H1 (cell line): ENCODE measurements around the gene F11R. TPM values are rescaled to one million over a fixed set of nuclear protein-coding genes. Genes with fewer than 3 reads are reported as not detected.

ENCODE experiments used
- CTCF ChIA-PET: fragments of 300-600 bp; sonication (Branson Sonifier 250); formaldehyde crosslinking; loops from one replicate; lab custom pipeline; 2021; ENCODE audit not compliant: partially characterized antibody; lab: Charles Lee
- POLR2A ChIA-PET: fragments of 300-600 bp; sonication (Branson Sonifier 250); formaldehyde crosslinking; loops from one replicate; lab custom pipeline; 2021; ENCODE audit warnings: inconsistent platforms; ENCODE audit not compliant: partially characterized antibody; lab: Charles Lee
- DNase-seq, 2 experiments: peaks; one replicate each; pipeline versions ENCODE4 v3.0.0 to v3.0.0-alpha.2; 2010 to 2022; ENCODE audit warnings: low spot score in 2 of 2, low read depth in 1 of 2, mixed read lengths in 1 of 2
- FAIRE-seq: peaks from 2 replicates; lab custom pipeline; 2011; peaks lifted over from hg19 to GRCh38; lab: Jason Lieb, UNC
- H2AFZ ChIP-seq: 2 replicates; pipeline ENCODE4 v1.8.1; 2012; ENCODE audit warnings: low read length, inconsistent platforms
- H2AK5ac ChIP-seq: 2 replicates; pipeline ENCODE4 v1.6.1; 2013; ENCODE audit warnings: low read depth, low read length
- H2BK120ac ChIP-seq: replicated peaks from 2 replicates; pipeline ENCODE3; 2013; ENCODE audit warnings: low read depth, low read length, inconsistent platforms
- H2BK12ac ChIP-seq: 2 replicates; pipeline ENCODE4 v1.6.1; 2013; ENCODE audit warnings: low read depth, low read length
- H2BK15ac ChIP-seq: 2 replicates; pipeline ENCODE4 v1.6.1; 2013; ENCODE audit warnings: low read length
- H2BK20ac ChIP-seq: 2 replicates; pipeline ENCODE4 v1.6.1; 2013; ENCODE audit warnings: low read length
- H2BK5ac ChIP-seq: 2 replicates; pipeline ENCODE4 v1.6.1; 2013; ENCODE audit warnings: low read depth, low read length
- H3K14ac ChIP-seq: 2 replicates; pipeline ENCODE4 v1.6.1; 2013; ENCODE audit warnings: inconsistent platforms; ENCODE audit not compliant: insufficient read length
- H3K18ac ChIP-seq: 2 replicates; pipeline ENCODE4 v1.6.1; 2013; ENCODE audit warnings: low read length; ENCODE audit errors: extremely low read depth
- H3K23ac ChIP-seq: 2 replicates; pipeline ENCODE4 v1.6.1; 2013; ENCODE audit warnings: inconsistent platforms; ENCODE audit not compliant: insufficient read length
- H3K23me2 ChIP-seq: 2 replicates; pipeline ENCODE4 v1.6.1; 2013; ENCODE audit warnings: low read depth, low read length
- H3K27ac ChIP-seq: 2 replicates; pipeline ENCODE4 v1.6.1; 2011; ENCODE audit warnings: low read depth, low read length, inconsistent platforms
- H3K27me3 ChIP-seq, 4 experiments: replicated peaks in 1 of 4; 1 replicate in 1 of 4; 2 replicates in 3 of 4; pipeline versions ENCODE4 v1.6.1 to v1.8.1; 2011 to 2013; ENCODE audit warnings: low read length in 3 of 4, mild to moderate bottlenecking in 3 of 4, inconsistent platforms in 2 of 4, mixed read lengths in 2 of 4, moderate library complexity in 1 of 4; ENCODE audit not compliant: control insufficient read depth in 3 of 4, insufficient read depth in 3 of 4; ENCODE audit errors: extremely low read depth in 1 of 4
- H3K36me3 ChIP-seq, 4 experiments: 2 replicates each; pipeline versions ENCODE4 v1.6.1 to v1.8.1; 2011 to 2013; ENCODE audit warnings: mild to moderate bottlenecking in 4 of 4, low read length in 3 of 4, moderate library complexity in 2 of 4, control low read depth in 1 of 4, inconsistent platforms in 1 of 4; ENCODE audit not compliant: insufficient read depth in 4 of 4, control insufficient read depth in 2 of 4
- H3K4ac ChIP-seq: replicated peaks from 2 replicates; pipeline ENCODE3; 2013; ENCODE audit warnings: low read length, low read depth, mixed read lengths, inconsistent platforms; ENCODE audit not compliant: insufficient read length
- H3K4me1 ChIP-seq, 4 experiments: replicated peaks in 1 of 4; 1 replicate in 1 of 4; 2 replicates in 3 of 4; pipeline versions ENCODE4 v1.6.1 to v1.8.1; 2011 to 2013; ENCODE audit warnings: low read length in 3 of 4, inconsistent platforms in 2 of 4, mixed read lengths in 1 of 4; ENCODE audit not compliant: insufficient read depth in 4 of 4, control insufficient read depth in 3 of 4
- H3K4me2 ChIP-seq, 2 experiments: 2 replicates each; pipeline versions ENCODE4 v1.6.1 to v1.8.1; 2011 to 2013; ENCODE audit warnings: low read depth in 2 of 2, low read length in 2 of 2, control low read depth in 1 of 2, inconsistent platforms in 1 of 2, mild to moderate bottlenecking in 1 of 2; ENCODE audit not compliant: insufficient read depth in 1 of 2
- H3K4me3 ChIP-seq, 4 experiments: fragments of 200-600, 300-600 bp in 1 of 4; sonication (generic), shearing (Covaris generic), sonication (Bioruptor Twin) in 1 of 4; 2 replicates each; pipeline versions ENCODE4 v1.5.1 to v1.8.1; 2011 to 2016; ENCODE audit warnings: low read length in 4 of 4, low read depth in 3 of 4, control low read depth in 2 of 4, inconsistent platforms in 2 of 4, mild to moderate bottlenecking in 2 of 4, mixed read lengths in 1 of 4, moderate library complexity in 1 of 4; ENCODE audit not compliant: insufficient read depth in 2 of 4; ENCODE audit errors: extremely low read depth in 1 of 4
- H3K56ac ChIP-seq: replicated peaks from 2 replicates; pipeline ENCODE3; 2013; ENCODE audit warnings: low read depth, mild to moderate bottlenecking, mixed read lengths, low read length, inconsistent platforms; ENCODE audit not compliant: insufficient read length
- H3K79me1 ChIP-seq: 2 replicates; pipeline ENCODE4 v1.6.1; 2013; ENCODE audit warnings: low read depth, low read length, control low read depth
- H3K79me2 ChIP-seq, 2 experiments: 2 replicates each; pipeline versions ENCODE4 v1.6.1 to v1.8.1; 2012 to 2013; ENCODE audit warnings: low read length in 2 of 2, mild to moderate bottlenecking in 2 of 2, inconsistent platforms in 1 of 2; ENCODE audit not compliant: insufficient read depth in 2 of 2, control insufficient read depth in 1 of 2
- H3K9ac ChIP-seq, 4 experiments: replicated peaks in 1 of 4; 1 replicate in 1 of 4; 2 replicates in 3 of 4; pipeline versions ENCODE4 v1.6.1 to v1.8.1; 2011 to 2013; ENCODE audit warnings: low read depth in 3 of 4, low read length in 3 of 4, control low read depth in 2 of 4, mild to moderate bottlenecking in 2 of 4, moderate library complexity in 2 of 4, inconsistent platforms in 1 of 4; ENCODE audit errors: extremely low read depth in 1 of 4
- H3K9me3 ChIP-seq, 2 experiments: 2 replicates each; pipeline versions ENCODE4 v1.6.1 to v1.8.1; 2012 to 2013; ENCODE audit warnings: mild to moderate bottlenecking in 2 of 2, moderate library complexity in 2 of 2, control low read depth in 1 of 2, inconsistent platforms in 1 of 2, low read depth in 1 of 2, low read length in 1 of 2, mixed read lengths in 1 of 2; ENCODE audit not compliant: insufficient read depth in 2 of 2
- H4K20me1 ChIP-seq, 2 experiments: replicated peaks in 1 of 2; 2 replicates each; pipeline versions ENCODE3 to v1.8.1; 2011 to 2013; ENCODE audit warnings: inconsistent platforms in 2 of 2, low read length in 2 of 2, mild to moderate bottlenecking in 1 of 2; ENCODE audit not compliant: insufficient read depth in 2 of 2, control insufficient read depth in 1 of 2
- H4K5ac ChIP-seq: 2 replicates; pipeline ENCODE4 v1.6.1; 2013; ENCODE audit warnings: low read length, low read depth, mixed read lengths, inconsistent platforms; ENCODE audit not compliant: insufficient read length
- H4K8ac ChIP-seq: 2 replicates; pipeline ENCODE4 v1.8.0; 2013; ENCODE audit warnings: mild to moderate bottlenecking, moderate library complexity, low read length, inconsistent platforms; ENCODE audit not compliant: insufficient read depth; ENCODE audit errors: extremely low read depth
- H4K91ac ChIP-seq: replicated peaks from 2 replicates; pipeline ENCODE3; 2013; ENCODE audit warnings: low read length, mixed read lengths, inconsistent platforms; ENCODE audit not compliant: insufficient read length
- BCL11A ChIP-seq, 2 experiments: IDR thresholded peaks; one replicate each; pipeline ENCODE4 v1.6.1; 2011; ENCODE audit warnings: low read depth in 2 of 2, low read length in 2 of 2, mild to moderate bottlenecking in 2 of 2
- BRCA1 ChIP-seq: IDR thresholded peaks from 2 replicates; pipeline ENCODE4 v1.6.1; 2012; ENCODE audit warnings: low read depth, low read length, improper control_type of control experiment
- CBX5 ChIP-seq: fragments of 300-800, 300-1000 bp; sonication (generic); IDR thresholded peaks from 2 replicates; pipeline ENCODE4 v1.7.1; 2016; ENCODE audit warnings: antibody characterized with exemption, low read length, low read depth
- CBX8 ChIP-seq: fragments of 300-800, 300-1000 bp; sonication (generic); IDR thresholded peaks from 2 replicates; pipeline ENCODE4 v1.7.1; 2016; ENCODE audit warnings: low read depth, low read length, borderline replicate concordance
- CHD1 ChIP-seq: IDR thresholded peaks from 2 replicates; pipeline ENCODE4 v1.6.1; 2012; ENCODE audit warnings: low read depth, low read length, improper control_type of control experiment
- KDM4A ChIP-seq: IDR thresholded peaks from one replicate; pipeline ENCODE4 v1.7.1; 2012; ENCODE audit warnings: low read depth, mild to moderate bottlenecking, moderate library complexity, low read length, inconsistent platforms; ENCODE audit not compliant: severe bottlenecking
- PHF8 ChIP-seq: fragments of 200-600 bp; sonication (generic); conservative IDR thresholded peaks from 2 replicates; pipeline ENCODE4 v1.7.1; 2012; ENCODE audit warnings: low read depth, mild to moderate bottlenecking, inconsistent platforms, low read length, moderate library complexity
- RFX5 ChIP-seq: IDR thresholded peaks from 2 replicates; pipeline ENCODE4 v1.6.1; 2011; ENCODE audit warnings: low read depth, low read length, improper control_type of control experiment, borderline replicate concordance
- RXRA ChIP-seq: IDR thresholded peaks from 2 replicates; pipeline ENCODE4 v1.6.1; 2011; ENCODE audit warnings: low read depth, mild to moderate bottlenecking, low read length, moderate library complexity; ENCODE audit not compliant: insufficient read depth
- SIX5 ChIP-seq: IDR thresholded peaks from 2 replicates; pipeline ENCODE4 v1.6.1; 2011; ENCODE audit warnings: mild to moderate bottlenecking, low read depth, low read length
- USF2 ChIP-seq: IDR thresholded peaks from 2 replicates; pipeline ENCODE4 v1.6.1; 2011; ENCODE audit warnings: low read length, improper control_type of control experiment
- YY1 ChIP-seq: IDR thresholded peaks from 2 replicates; pipeline ENCODE4 v1.6.1; 2011; ENCODE audit warnings: low read depth, mild to moderate bottlenecking, low read length
- ZNF274 ChIP-seq: IDR thresholded peaks from 2 replicates; pipeline ENCODE4 v1.7.0; 2012; ENCODE audit warnings: low read length, borderline replicate concordance; ENCODE audit errors: extremely low read depth
- WGBS, 2 experiments: shearing (Covaris generic) in 1 of 2; methylation state at CpG; one replicate each; pipeline versions ENCODE4 v1.1.6 to v1.1.7; 2013 to 2015; ENCODE audit warnings: low lambda C conversion rate in 2 of 2, mixed read lengths in 2 of 2, inconsistent platforms in 1 of 2, low coverage in 1 of 2, missing lambda C conversion rate in 1 of 2; ENCODE audit not compliant: insufficient replicate concordance in 2 of 2, insufficient coverage in 1 of 2, insufficient read length in 1 of 2; ENCODE audit errors: extremely low coverage in 1 of 2, missing lambda C conversion rate in 1 of 2; 5-methylcytosine and 5-hydroxymethylcytosine counted together
- polyA plus RNA-seq, 7 experiments: library from polyadenylated mRNA; depleted of rRNA in 3 of 7; stranded (reverse) in 5 of 7; unstranded in 2 of 7; fragments of >200 nt in 5 of 7; fragments of 200-250 nt in 2 of 7; gene quantifications; 1 replicate in 5 of 7; 2 replicates in 1 of 7; 4 replicates in 1 of 7; pipeline versions ENCODE4 v1.2.1 to v1.2.3, GENCODE V29; 2011 to 2013; ENCODE audit warnings: missing spikeins in 2 of 7, mixed read lengths in 2 of 7
- total RNA-seq: library from RNA; stranded (reverse); fragmentation: NEBNext Ultra II Directional; extraction: Animal tissue kit (Norgen Biotek cat#: 25700); gene quantifications from 2 replicates; pipeline ENCODE4 v1.2.1, GENCODE V29; 2021

The F11R gene
- total and polyA plus RNA-seq, 2 of the 8 experiments (the other 6 are each of a cell fraction or from before 2014, with no cell fraction given): 159 to 200 TPM

- H4K20me1 ChIP-seq: peaks cover 0 to 3% of the 10 kb centered on the region in 2 experiments
- H3K9me3 ChIP-seq: peaks cover 0 to 11% of the 10 kb centered on the region in 2 experiments; a peak in 1 of 4 replicates
- no peak overlapping the region for H4K5ac ChIP-seq
- H3K27ac ChIP-seq: no peak overlapping the region
- H3K23me2 ChIP-seq: no peaks in the 10 kb centered on the region
- FAIRE-seq: no peak
- no peak overlapping the region for H3K23ac ChIP-seq
- no peak overlapping the region for H3K18ac ChIP-seq
- ChIA-PET POLR2A (interaction anchor here (1.0 to 2.3 kb wide), 4 partner anchors 11 to 19 kb away, joined by 3 to 8 read pairs (median 4); partner anchors contain the start of genes F11R and USF1), CTCF (interaction anchor here (1.1 to 1.4 kb wide), 2 partner anchors 11 to 42 kb away, joined by 4 read pairs; partner anchors contain the start of gene F11R)
- no peak overlapping the region for H3K4ac ChIP-seq
- H2BK120ac ChIP-seq: no peak overlapping the region
- H4K91ac ChIP-seq: no peak overlapping the region
- H2AFZ ChIP-seq: no peak overlapping the region
- no peak for DNase-seq
- H2BK20ac ChIP-seq: no peak overlapping the region
- no peaks in the 10 kb centered on the region for H3K27me3 ChIP-seq
- 76% methylated on average over 1 of the region's 1 CpG; no CpG with 5 or more reads in 1 of the 2 experiments for WGBS, 2 experiments
- TF ChIP-seq BCL11A (IDR thresholded peaks at IDR 0.05; ENCODE audit: low read depth in 2 of 2, low read length in 2 of 2): no peak
- TF ChIP-seq SIX5: no peak
- TF ChIP-seq PHF8: no peak
- TF ChIP-seq CHD1: no peak
- no peak for TF ChIP-seq CBX8
- no peak for TF ChIP-seq YY1
- no peak for TF ChIP-seq CBX5
- TF ChIP-seq USF2: no peak
- no peak for TF ChIP-seq RFX5
- TF ChIP-seq KDM4A: no peak
- no peak for TF ChIP-seq BRCA1
- no peak for TF ChIP-seq RXRA
- TF ChIP-seq ZNF274: no peak
- H2AK5ac ChIP-seq: no peak overlapping the region
- no peak overlapping the region for H4K8ac ChIP-seq
- H3K4me1 ChIP-seq: peaks cover 2 to 5% (median 3%) of the 10 kb centered on the region in 4 experiments; a peak in 4 of 7 replicates
- H3K79me1 ChIP-seq: no peaks in the 10 kb centered on the region; the same call in 1 of the 2 replicates
- no peak overlapping the region for H3K4me2 ChIP-seq
- H3K4me3 ChIP-seq: no peak overlapping the region
- peaks cover 0 to 5% (median 0%) of the 10 kb centered on the region in 4 experiments; a peak in 1 of 8 replicates for H3K36me3 ChIP-seq
- no peak overlapping the region for H3K14ac ChIP-seq
- H3K56ac ChIP-seq: no peak overlapping the region
- H3K79me2 ChIP-seq: peaks cover 0 to 7% of the 10 kb centered on the region in 2 experiments; a peak in 1 of 4 replicates
- H2BK12ac ChIP-seq: no peak overlapping the region
- H3K9ac ChIP-seq: no peak overlapping the region
- no peak overlapping the region for H2BK15ac ChIP-seq
- H2BK5ac ChIP-seq: no peak overlapping the region
Measured at GRCh38 chr1:161032409-161032808, 11.5 kb upstream of the F11R start.
